ENCODE data around the gene NADSYN1.

NADSYN1 gene

GRCh38 chr11:71491531-71491930 is 38.5 kb downstream of the NADSYN1 start:
- DNase-seq (ENCODE audit: low read depth) = no peak

DNA sequence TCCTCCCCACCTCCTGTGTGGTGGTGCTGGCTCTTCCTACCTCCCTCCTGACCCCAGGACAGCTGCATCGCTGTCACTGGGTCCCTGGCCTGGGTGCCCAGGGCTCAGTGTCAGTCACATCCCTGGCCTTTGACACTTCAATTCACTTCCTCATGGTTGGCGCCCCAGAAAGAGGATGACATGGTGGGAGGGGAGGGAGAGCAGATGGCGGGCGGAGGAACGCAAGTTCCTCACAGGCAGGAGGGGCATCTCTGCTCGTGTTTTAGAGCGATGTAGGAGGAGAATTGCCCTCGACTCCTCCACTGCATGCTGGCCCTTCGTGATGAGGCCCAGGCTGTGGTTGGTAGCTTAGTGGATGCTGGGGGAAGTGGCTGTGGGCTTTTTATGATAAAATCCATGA is 38.9 kb downstream of the NADSYN1 start:
- no peak for DNase-seq (ENCODE audit: low read depth)

- no peak for DNase-seq (ENCODE audit: low read depth)
Measured at GRCh38 chr11:71495286-71496230, 42.6 kb downstream of the NADSYN1 start.

DNA sequence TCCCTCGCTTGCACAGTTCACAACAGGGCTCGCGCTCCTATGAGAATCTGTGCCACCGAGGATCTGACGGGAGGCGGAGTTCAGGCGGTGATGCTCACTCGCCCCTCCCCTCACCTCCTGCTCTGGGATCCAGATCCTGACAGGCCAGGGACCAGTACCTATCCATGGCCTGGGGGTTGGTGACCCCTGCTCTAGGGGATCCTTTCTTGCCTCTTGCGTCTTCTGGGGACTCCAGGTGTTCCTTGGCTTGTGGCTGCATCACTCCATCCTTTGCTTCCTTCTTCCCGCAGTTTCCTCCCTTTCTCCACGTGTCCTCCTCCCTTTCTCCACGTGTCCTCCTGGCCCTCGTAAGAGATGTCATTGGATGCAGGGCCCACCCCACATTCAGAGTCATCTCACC is 43.4 kb downstream of the NADSYN1 start:
- no peak for DNase-seq (ENCODE audit: low read depth)

GRCh38 chr11:71498091-71498490 is 45.1 kb downstream of the NADSYN1 start:
- no peak for DNase-seq (ENCODE audit: low read depth)

DNA sequence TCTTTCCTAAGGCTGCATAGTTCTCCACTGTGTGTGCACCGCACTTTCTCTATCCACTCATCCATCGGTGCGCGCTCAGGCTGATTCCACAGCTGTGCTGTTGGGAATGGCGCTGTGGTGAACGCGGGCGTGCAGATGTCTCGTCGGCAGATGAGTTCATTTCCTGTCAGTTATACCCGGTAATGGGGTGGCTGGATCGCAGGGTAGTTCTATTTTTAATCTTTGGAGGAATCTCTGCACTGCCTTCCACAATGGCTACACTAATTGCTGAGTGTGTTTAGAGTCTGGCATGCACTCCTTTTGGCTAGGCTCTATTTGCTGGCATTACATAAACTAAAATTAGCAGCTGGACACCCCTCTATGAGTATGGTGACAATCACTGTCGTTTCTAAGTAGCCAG is 46.1 kb downstream of the NADSYN1 start:
- no peak for DNase-seq (ENCODE audit: low read depth)

- no peak for DNase-seq (ENCODE audit: low read depth)
Measured at GRCh38 chr11:71499546-71499945, 46.5 kb downstream of the NADSYN1 start.

DNA sequence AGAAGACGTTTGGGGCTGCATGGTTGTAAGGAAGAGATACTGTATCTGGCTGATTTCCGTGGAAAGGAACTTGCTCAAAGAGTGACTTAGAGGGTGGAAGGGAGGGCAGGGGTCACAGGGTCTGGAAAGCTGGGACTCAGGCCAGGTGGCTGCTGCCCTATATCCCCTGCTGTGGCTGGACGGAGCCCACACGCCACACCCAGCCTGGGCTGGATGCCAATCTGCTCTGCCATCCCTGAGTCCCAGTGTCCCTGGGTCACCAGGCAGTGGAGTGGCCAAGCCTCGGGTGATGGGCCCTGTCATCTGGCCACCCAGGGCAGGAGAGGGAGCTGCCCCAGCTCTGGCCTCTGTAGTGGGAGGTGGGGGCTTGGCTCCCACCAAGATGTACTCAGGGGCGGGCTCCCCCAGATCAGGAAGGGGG is 47.6 kb downstream of the NADSYN1 start:
- no peak for DNase-seq (ENCODE audit: low read depth)

DNA sequence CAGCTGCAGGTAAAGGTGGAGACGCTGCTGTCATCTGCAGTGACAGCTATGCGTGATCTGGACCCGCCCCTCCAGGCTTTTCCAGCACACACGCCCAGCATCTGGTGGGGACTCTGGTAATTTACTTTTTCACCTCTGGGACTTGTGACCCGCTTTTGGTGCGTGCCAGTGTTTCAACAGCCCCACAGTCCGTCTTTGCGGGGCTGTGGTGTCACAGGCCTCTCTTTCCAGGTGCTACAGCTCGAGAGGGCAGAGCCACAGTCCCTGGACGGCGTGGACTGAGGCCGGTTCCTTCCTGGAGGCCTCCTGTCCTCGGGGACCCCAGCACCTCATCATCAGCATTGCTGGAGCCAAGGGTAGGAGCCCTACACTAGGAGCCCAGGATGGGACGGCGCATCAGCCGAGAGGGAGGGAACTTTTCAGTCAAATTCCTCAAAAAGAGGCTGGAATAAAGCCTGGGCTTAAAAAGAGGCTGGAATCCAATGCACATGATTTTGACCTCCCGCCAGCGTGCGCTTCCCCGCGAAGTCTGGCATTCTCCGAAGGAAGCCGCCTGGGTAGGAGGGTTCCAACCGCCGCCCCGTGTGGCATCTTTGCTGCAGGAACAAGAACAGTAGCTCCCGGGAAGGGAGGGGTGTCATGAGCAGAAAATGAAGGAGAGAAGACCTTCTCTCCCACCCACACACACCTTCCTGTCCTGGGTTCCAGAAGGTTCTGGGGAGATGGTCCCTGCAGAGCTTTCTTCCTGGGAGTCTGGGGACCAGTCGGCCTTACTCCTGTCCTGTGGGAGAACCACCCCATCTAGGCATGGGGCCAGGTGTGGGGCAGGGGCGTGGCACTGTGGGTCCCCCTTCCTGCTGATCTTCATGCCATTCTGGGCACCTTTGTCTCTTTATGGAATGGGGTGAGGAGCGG is 48.3 kb downstream of the NADSYN1 start:
- no peak for DNase-seq (ENCODE audit: low read depth)

- DNase-seq (ENCODE audit: low read depth) = no peak
Measured at GRCh38 chr11:71502026-71502425, 49.0 kb downstream of the NADSYN1 start.

- DNase-seq (ENCODE audit: low read depth) = no peak
Measured at GRCh38 chr11:71502871-71503435, 50.0 kb downstream of the NADSYN1 start.

GRCh38 chr11:71504531-71504930 is 51.5 kb downstream of the NADSYN1 start:
- DNase-seq (ENCODE audit: low read depth) = no peak

DNA sequence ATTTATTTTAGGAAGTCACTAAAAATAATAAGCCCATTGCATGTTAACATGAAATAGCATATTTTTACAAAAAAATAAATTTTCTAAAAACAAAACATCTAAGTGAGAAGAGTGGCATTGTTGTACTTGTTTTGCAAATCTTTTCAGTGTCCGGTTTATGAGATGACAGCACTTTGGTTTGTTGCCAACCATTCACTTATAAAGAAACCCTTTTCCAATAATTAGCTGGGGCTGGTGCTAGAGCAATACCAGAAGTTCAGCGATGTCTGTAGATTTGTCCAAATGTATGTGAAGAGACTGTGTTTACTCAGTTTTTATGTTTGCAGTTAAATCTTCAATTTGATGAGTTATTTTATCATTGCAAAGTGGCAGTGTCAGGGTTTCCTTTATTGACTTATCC is 52.0 kb downstream of the NADSYN1 start:
- DNase-seq (ENCODE audit: low read depth) = no peak

DNA sequence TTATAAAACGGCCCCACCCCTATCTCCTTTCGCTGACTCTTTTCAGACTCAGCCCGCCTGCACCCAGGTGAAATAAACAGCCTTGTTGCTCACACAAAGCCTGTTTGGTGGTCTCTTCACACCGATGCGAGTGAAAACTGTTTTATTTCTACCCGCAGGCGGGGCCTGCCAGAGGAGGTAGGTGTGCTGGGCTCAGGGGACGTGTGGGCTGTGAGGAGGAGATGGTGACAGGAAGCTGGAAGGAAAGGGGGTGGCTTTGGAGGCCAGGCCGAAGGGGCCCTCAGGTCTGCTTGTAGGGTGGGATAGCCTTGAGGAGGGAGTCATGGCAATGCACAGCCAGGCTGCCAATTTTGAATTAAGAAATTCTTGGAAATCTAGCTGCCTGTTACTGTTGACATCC is 52.8 kb downstream of the NADSYN1 start:
- no peak for DNase-seq (ENCODE audit: low read depth)

DNA sequence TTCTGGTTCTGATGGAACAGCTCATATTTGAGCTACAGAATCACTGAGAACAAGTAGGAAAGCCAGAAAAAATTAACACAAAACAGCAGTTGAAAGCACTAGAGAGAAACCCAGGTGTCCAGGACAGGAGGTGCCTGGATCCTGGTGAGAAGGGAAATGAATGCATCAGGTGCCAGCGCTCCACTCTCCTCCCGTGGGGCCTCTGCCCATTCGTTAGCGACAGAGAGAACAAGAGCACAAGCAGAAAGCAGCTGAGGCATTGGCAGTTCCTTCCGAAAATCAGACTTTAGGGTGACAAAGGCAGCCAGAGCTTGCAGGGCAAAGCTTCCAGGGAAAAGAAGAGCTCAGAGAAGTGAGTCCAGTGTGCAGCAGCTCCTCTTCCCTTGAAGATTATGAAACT is 54.1 kb downstream of the NADSYN1 start:
- DNase-seq (ENCODE audit: low read depth) = no peak

DNA sequence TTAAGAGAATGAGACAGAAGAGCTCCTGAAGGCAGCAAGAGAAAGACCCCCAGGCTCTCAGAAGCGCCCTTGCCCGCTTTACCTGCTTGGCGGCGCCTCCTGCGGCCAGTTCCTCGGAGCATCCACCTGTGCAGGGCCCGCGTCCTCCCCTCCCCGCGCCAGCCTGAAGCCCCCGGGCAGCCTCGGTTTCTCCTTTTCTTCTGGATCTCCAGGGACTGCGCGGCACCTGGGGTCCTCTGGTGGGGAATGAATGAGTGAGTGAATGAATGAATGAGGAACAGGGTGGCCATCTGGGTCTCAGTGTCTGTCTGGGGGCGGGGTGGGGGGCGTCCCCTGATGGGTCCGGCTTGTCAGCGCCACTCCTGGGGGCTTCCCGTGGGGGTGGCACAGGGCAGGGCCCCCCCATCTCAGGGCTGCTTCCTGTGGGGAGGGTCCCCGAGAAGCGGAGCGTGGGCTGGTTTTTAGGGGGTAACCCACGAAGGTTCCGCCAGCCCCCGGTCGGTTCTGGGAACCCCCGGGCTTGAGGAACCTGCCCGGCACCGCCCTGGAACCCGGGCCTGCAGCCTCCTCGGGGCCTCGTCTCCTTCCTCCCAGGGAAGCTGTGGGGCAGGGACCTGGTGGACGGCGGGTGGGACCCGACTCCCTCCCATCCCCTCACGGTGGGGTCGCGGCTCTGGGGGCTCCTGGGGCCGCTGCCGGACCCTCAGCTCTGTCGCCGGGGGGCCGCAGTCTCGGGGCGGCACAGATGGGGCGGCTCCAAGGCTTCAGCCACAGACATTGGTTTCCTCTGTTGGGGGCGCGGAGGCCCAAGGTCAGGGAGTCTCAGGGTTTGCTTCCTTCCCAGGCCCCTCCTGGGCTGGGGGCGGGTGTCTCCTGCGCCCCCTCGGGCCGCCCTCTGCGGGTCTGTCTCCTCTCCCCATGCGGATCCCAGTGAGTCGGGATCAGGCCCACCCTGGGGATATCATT is 65.8 kb downstream of the NADSYN1 start:
- DNase-seq (ENCODE audit: low read depth) = no peak

DNA sequence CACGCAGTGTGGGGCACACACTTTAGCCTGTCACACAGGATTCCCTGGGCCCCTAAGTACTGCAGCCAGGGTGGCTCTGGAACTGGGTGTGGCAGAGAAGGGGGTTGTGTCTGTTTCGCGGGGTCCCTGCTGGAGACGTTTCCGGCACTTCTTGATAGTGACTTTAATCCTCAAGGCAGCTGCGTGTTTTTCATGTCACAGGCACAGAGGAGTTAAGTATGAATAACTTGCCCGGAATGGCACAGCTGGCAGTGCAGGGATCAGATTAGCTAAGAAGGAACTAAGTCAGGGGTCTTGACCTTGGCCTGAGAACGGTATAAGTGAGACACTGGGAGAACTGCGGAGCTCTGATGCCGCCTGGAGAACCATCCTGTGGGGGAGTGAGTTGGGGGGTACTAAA is 66.5 kb downstream of the NADSYN1 start:
- no peak for DNase-seq (ENCODE audit: low read depth)

DNA sequence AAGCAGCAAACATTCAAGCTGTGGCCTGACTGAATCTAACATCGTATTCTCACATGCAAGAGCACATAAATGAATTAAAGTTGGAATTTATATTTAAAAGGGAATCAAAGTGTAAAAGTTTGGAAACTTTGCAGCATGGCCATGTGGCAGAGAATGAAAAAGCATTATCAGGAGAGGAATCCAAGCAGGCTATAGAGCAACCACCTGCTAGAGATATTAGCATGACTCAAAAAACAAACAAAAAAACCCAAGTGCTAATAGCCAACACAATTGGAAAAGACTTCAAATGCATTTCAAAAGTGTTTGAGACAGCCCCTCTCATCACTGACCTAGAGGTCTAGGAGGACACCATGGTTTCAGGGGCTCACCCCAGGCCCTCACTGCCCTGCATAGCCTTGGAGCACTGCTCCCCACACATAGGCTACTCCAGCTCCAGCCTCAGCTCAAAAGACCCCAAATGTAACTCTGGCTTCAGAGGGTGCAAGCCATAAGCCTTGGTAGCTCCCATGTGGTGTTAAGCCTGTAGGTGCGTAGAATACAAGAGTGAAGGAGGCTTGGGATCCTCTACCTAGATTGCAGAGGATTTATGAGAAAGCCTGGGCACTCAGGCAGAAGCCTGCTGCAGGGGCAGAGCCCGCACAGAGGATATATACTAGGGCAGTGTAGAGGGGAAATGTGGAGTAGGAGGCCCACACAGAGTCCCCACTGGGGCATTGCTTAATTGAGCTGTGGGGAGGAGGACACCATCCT is 72.4 kb downstream of the NADSYN1 start:
- no peak for DNase-seq (ENCODE audit: low read depth)

- no peak for DNase-seq (ENCODE audit: low read depth)
Measured at GRCh38 chr11:71525938-71526495, 73.0 kb downstream of the NADSYN1 start.
